HCT116 (cell line): ENCODE results near the gene DGAT2L6. TPM values are rescaled to one million over a fixed set of nuclear protein-coding genes. Genes with fewer than 3 reads are reported as not detected.

Experiments
- ATAC-seq: fragments of 200-7000 bp; cut with Tn5 transposase; 2 replicates; pipeline ENCODE4 v1.9.1; 2020; ENCODE audit warnings: mild to moderate bottlenecking, moderate library complexity
- BruUV-seq: library from RNA; stranded (reverse); fragments of 400-500 nt; replicated peaks from 2 replicates; lab custom pipeline; 2021; lab: Mats Ljungman, UMichigan
- CTCF ChIA-PET: fragments of 300-600 bp; sonication (Branson Sonifier 250); formaldehyde crosslinking; loops from one replicate; lab custom pipeline; 2021; ENCODE audit warnings: antibody characterized with exemption; lab: Charles Lee
- POLR2A ChIA-PET: fragments of 300-600, 350-600 bp; sonication (Branson Sonifier 250); formaldehyde crosslinking; loops from one replicate; lab custom pipeline; 2021; ENCODE audit warnings: antibody characterized with exemption; lab: Charles Lee
- RAD21 ChIA-PET, 2 experiments: fragments of 300-600 bp; sonication (Branson Sonifier 250); formaldehyde crosslinking; loops; one replicate each; lab custom pipeline; 2023; ENCODE audit warnings: low total read pairs in 2 of 2; ENCODE audit not compliant: uncharacterized antibody in 2 of 2, unreplicated experiment in 2 of 2, low non-redundant PET in 1 of 2; lab: Charles Lee
- DNase-seq: peaks from one replicate; pipeline ENCODE4 v3.0.0-alpha.2; 2010; ENCODE audit warnings: low read depth, low spot score
- H2AFZ ChIP-seq: fragments of 200-600 bp; shearing (Covaris generic), sonication (generic); 2 replicates; pipeline ENCODE4 v1.6.1; 2017; ENCODE audit warnings: low read depth, mixed run types, mixed read lengths, antibody characterized with exemption, low read length; ENCODE audit not compliant: poor library complexity, severe bottlenecking
- H3K27ac ChIP-seq: 2 replicates; pipeline ENCODE4 v1.5.1; 2012; ENCODE audit warnings: low read depth, low read length
- H3K27me3 ChIP-seq: fragments of 200-600 bp; sonication (generic); 2 replicates; pipeline ENCODE4 v1.6.1; 2016; ENCODE audit warnings: mixed run types, low read length, mixed read lengths; ENCODE audit not compliant: insufficient read depth
- H3K36me3 ChIP-seq, 2 experiments: fragments of 200-500 bp in 1 of 2; fragments of 200-600 bp in 1 of 2; sonication (Bioruptor generic) in 1 of 2; sonication (generic) in 1 of 2; 2 replicates each; pipeline versions ENCODE4 v1.5.1 to v1.6.1; 2014 to 2016; ENCODE audit warnings: low read length in 2 of 2, inconsistent platforms in 1 of 2, mixed read lengths in 1 of 2, mixed run types in 1 of 2; ENCODE audit not compliant: insufficient read depth in 2 of 2, control insufficient read depth in 1 of 2
- H3K4me1 ChIP-seq, 2 experiments: fragments of 200-600 bp in 1 of 2; sonication (generic) in 1 of 2; 2 replicates each; pipeline versions ENCODE4 v1.5.1 to v1.6.1; 2012 to 2017; ENCODE audit warnings: low read length in 2 of 2, inconsistent platforms in 1 of 2, mild to moderate bottlenecking in 1 of 2, mixed read lengths in 1 of 2, mixed run types in 1 of 2, moderate library complexity in 1 of 2; ENCODE audit not compliant: insufficient read depth in 2 of 2, control insufficient read depth in 1 of 2
- H3K4me2 ChIP-seq: fragments of 200-600 bp; sonication (generic); 2 replicates; pipeline ENCODE4 v1.6.1; 2017; ENCODE audit warnings: mixed run types, low read length, mixed read lengths
- H3K4me3 ChIP-seq, 2 experiments: fragments of 200-600 bp in 1 of 2; sonication (generic) in 1 of 2; replicated peaks in 1 of 2; 2 replicates each; pipeline ENCODE4 v1.5.1; 2011 to 2016; ENCODE audit warnings: low read length in 2 of 2, control low read depth in 1 of 2, low read depth in 1 of 2, mild to moderate bottlenecking in 1 of 2, mixed read lengths in 1 of 2, mixed run types in 1 of 2
- H3K79me2 ChIP-seq: fragments of 200-600 bp; sonication (generic); 2 replicates; pipeline ENCODE4 v1.6.1; 2017; ENCODE audit warnings: mild to moderate bottlenecking, mixed run types, low read length, moderate library complexity, mixed read lengths; ENCODE audit not compliant: insufficient read depth
- H3K9ac ChIP-seq: fragments of 200-600 bp; sonication (generic); 2 replicates; pipeline ENCODE4 v1.6.1; 2016; ENCODE audit warnings: low read length, mixed read lengths
- H3K9me2 ChIP-seq: fragments of 200-600 bp; sonication (generic), shearing (Covaris generic); 2 replicates; pipeline ENCODE4 v1.6.1; 2017; ENCODE audit warnings: mixed run types, mild to moderate bottlenecking, moderate library complexity; ENCODE audit not compliant: insufficient read depth
- H3K9me3 ChIP-seq, 2 experiments: fragments of 200-500 bp in 1 of 2; fragments of 200-600 bp in 1 of 2; sonication (Bioruptor generic) in 1 of 2; sonication (generic) in 1 of 2; 2 replicates each; pipeline ENCODE4 v1.6.1; 2014 to 2017; ENCODE audit warnings: low read length in 2 of 2, mixed read lengths in 2 of 2, inconsistent platforms in 1 of 2, low read depth in 1 of 2, mild to moderate bottlenecking in 1 of 2, mixed run types in 1 of 2, moderate library complexity in 1 of 2; ENCODE audit not compliant: control insufficient read depth in 1 of 2, insufficient read depth in 1 of 2
- H4K20me1 ChIP-seq: fragments of 200-600 bp; sonication (generic), shearing (Covaris generic); 2 replicates; pipeline ENCODE4 v1.6.1; 2017; ENCODE audit warnings: mixed run types, mild to moderate bottlenecking, moderate library complexity; ENCODE audit not compliant: insufficient read depth
- EGR1 ChIP-seq: IDR thresholded peaks from 2 replicates; pipeline ENCODE4 v1.6.1; 2012; ENCODE audit warnings: low read depth
- EZH2phosphoT487 ChIP-seq: fragments of 200-600 bp; IDR thresholded peaks from 2 replicates; pipeline ENCODE4 v1.6.1; 2018; ENCODE audit warnings: antibody characterized with exemption, borderline replicate concordance
- FOSL1 ChIP-seq: IDR thresholded peaks from 2 replicates; pipeline ENCODE4 v1.6.1; 2012; ENCODE audit warnings: low read depth
- POLR2A ChIP-seq: IDR thresholded peaks from 2 replicates; pipeline ENCODE4 v1.7.0; 2011; ENCODE audit warnings: borderline replicate concordance; ENCODE audit not compliant: insufficient read depth, insufficient read length; ENCODE audit errors: extremely low read depth
- YY1 ChIP-seq: IDR thresholded peaks from 2 replicates; pipeline ENCODE4 v1.6.1; 2011; ENCODE audit warnings: low read length, low read depth, moderate library complexity, mild to moderate bottlenecking; ENCODE audit not compliant: insufficient replicate concordance; ENCODE audit errors: extremely low read depth
- intact Hi-C: fragments of 100-400 bp; cut with micrococcal nuclease; formaldehyde crosslinking; loops from 2 replicates; pipeline ENCODE4 v1.10.0; 2022
- total RNA-seq: library from RNA; stranded (reverse); gene quantifications from one replicate; pipeline ENCODE4 v1.2.1, GENCODE V29; 2021; ENCODE audit not compliant: unreplicated experiment

Gene DGAT2L6
- total RNA-seq, 1 experiment from 2014 or later = not detected

GRCh38 chrX:70166601-70167590 lies 10.4 kb upstream of the DGAT2L6 start:
- intact Hi-C loops = no loop called here
- ATAC-seq (peak; percentile 39; the same call in 1 of the 2 replicates), DNase-seq (peak; percentile 6)
- H3K79me2 ChIP-seq = no peaks in the 10 kb centered on the region
- H3K27me3 ChIP-seq = no peaks in the 10 kb centered on the region
- H3K36me3 ChIP-seq = no peaks in the 10 kb centered on the region; a peak in 2 of 4 replicates
- no peak overlapping the region for H3K4me3 ChIP-seq
- H3K4me2 ChIP-seq = peak overlapping the region; percentile 36
- ChIA-PET CTCF (interaction anchor here (2.1 kb wide), 1 partner anchor 33 kb away, joined by 8 read pairs; the partner anchor contains the start of gene IGBP1), RAD21 (no interaction called here)
- BruUV-seq = no TSS peak
- H2AFZ ChIP-seq = no peak overlapping the region
- no peaks in the 10 kb centered on the region for H3K9me3 ChIP-seq
- H3K9ac ChIP-seq = no peak overlapping the region
- H3K9me2 ChIP-seq = no peaks in the 10 kb centered on the region
- peaks cover 4 to 34% of the 10 kb centered on the region in 2 experiments; a peak in 3 of 4 replicates for H3K4me1 ChIP-seq
- H3K27ac ChIP-seq = no peak overlapping the region
- TF ChIP-seq POLR2A (no peak), YY1 (no peak), EGR1 (no peak)
- TF ChIP-seq, all 23 proteins: peak for 0
- no peaks in the 10 kb centered on the region for H4K20me1 ChIP-seq
- POLR2A ChIA-PET = interaction anchor here (0.7 to 1.6 kb wide), 2 partner anchors 10 to 33 kb away, joined by 3 to 5 read pairs; partner anchors contain the start of genes DGAT2L6 and IGBP1

DNA sequence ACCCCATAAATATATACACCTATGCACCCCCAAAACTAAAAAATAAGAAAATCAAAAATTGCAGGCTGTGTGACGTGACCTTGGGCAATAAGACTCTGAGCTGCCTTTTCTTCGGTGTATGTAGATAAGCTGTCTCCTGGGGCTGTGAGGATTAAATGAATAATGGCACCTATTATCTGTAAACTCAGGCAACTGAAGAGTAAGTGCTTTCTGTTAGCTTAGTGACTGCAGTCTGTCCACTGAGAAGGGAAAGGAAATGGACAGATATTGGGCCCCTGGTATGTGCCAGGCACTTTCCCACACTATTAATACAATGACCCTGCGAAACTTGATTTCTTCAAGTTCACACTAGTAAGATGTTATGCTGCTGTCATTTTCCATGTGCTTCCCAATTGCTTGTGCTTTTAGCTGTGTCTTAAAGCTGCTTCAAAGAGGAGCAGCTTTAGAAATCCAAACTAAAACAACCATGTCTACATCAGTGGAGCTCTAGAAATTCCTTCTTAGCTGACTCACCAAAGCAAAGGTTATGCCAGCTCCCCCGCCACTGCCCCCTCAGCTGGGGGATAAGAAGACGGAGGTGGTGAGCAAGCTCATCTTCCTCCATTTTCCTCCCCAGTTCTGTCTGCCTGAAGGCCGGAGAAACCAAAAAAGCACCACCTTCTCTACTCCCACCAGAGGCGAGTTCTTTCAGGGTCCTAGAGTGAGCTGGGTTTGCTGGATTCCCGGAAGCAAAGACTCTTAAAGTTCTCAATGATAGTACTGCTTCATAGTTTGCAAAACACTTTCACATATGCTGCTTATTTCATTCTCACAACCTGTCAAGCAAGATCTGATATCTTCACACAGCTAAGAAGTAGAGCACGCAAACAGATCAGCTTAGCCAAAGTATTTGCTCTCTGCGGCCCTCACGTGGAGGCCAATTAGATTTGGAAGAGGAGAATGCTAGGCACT lies 8.8 kb upstream of the DGAT2L6 start:
- peaks cover 4 to 34% of the 10 kb centered on the region in 2 experiments; a peak in 3 of 4 replicates for H3K4me1 ChIP-seq
- ATAC-seq (peak; percentile 80), DNase-seq (peak; percentile 3)
- POLR2A ChIA-PET = no interaction called here
- TF ChIP-seq POLR2A = no peak
- TF ChIP-seq EZH2phosphoT487 = no peak
- TF ChIP-seq FOSL1 = peak; percentile 30; the same call in 1 of the 2 replicates
- H2AFZ ChIP-seq = no peak overlapping the region
- no peaks in the 10 kb centered on the region for H3K9me2 ChIP-seq
- intact Hi-C loops = no loop called here
- BruUV-seq = no TSS peak
- no peaks in the 10 kb centered on the region for H3K27me3 ChIP-seq
- CTCF ChIA-PET = interaction anchor here (2.1 kb wide), 1 partner anchor 35 kb away, joined by 8 read pairs; the partner anchor contains the start of gene IGBP1
- peak overlapping the region in 1 of 2 experiments; percentile 11; a peak in 2 of 4 replicates for H3K4me3 ChIP-seq
- H3K27ac ChIP-seq = peak overlapping the region; percentile 15; the same call in 1 of the 2 replicates
- RAD21 ChIA-PET = no interaction called here
- no peaks in the 10 kb centered on the region for H4K20me1 ChIP-seq
- no peaks in the 10 kb centered on the region; a peak in 2 of 4 replicates for H3K36me3 ChIP-seq
- H3K79me2 ChIP-seq = no peaks in the 10 kb centered on the region
- peak overlapping the region; percentile 60 for H3K4me2 ChIP-seq
- no peaks in the 10 kb centered on the region for H3K9me3 ChIP-seq
- H3K9ac ChIP-seq = 0 out of 2 replicates have a peak overlapping the region, but pooled peaks have one; percentile 20
